Measurements from ENCODE around the gene COL6A3.

Gene COL6A3

DNA sequence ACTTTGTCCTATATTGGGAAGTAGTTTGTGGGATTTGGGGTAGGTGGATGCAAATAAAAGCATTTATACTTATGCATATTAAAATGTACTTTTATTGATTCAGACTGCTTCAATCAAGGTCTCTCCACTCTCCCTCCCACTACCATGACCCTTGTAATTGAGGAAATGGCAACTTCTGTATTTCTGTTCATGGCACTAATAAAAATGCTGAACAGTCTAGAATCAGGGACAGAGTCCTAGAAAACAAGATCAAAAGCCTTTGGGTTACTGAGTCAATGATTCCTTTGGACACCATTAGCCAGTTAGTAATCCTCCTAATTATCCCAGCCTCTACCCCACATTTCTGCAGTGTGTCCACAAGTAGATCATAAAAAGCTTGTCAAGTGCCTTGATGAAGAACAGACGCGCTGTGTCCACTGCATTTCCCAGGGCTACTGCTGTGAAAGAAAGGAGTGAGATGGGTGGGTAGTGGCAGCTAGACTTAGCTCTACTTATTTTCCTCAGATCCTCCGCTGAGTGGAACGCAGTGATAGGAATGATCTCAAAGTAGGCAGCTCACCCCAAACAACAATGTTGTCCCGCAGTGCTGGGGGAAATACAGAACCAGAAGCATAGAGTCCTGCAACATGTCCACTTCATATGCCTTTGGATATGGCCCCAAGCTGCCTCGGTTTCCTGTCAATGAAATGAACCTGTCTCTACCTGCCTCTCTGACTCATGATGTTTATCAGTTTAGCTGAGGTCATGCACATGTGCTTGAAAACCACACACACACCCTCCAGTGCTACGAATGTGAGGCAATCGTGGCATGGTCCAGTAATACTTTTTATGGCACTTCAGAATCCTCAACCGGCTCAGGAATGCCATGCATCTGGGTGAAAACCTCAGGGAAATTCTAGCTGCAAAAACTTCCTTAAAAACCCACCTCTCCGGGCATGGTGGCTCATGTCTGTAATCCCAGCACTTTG lies 115.5 kb downstream of the COL6A3 start (continued):
- 0 out of 2 replicates have a peak, but pooled peaks have one; percentile 54 for TF ChIP-seq ZNF600 (tag by site-specific recombination; IDR thresholded peaks at IDR 0.05)
- TF ChIP-seq SP7 (tag by site-specific recombination; IDR thresholded peaks at IDR 0.05), result peak; percentile 63; the same call in 1 of the 2 replicates
- TF ChIP-seq, protein P1, sequence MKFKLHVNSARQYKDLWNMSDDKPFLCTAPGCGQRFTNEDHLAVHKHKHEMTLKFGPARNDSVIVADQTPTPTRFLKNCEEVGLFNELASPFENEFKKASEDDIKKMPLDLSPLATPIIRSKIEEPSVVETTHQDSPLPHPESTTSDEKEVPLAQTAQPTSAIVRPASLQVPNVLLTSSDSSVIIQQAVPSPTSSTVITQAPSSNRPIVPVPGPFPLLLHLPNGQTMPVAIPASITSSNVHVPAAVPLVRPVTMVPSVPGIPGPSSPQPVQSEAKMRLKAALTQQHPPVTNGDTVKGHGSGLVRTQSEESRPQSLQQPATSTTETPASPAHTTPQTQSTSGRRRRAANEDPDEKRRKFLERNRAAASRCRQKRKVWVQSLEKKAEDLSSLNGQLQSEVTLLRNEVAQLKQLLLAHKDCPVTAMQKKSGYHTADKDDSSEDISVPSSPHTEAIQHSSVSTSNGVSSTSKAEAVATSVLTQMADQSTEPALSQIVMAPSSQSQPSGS (tag by site-specific recombination; IDR thresholded peaks at IDR 0.05; ENCODE audit: low read depth), result 0 out of 2 replicates have a peak, but pooled peaks have one; percentile 4
- TF ChIP-seq ZNF140 (tag by site-specific recombination; IDR thresholded peaks at IDR 0.05), result no peak
- TF ChIP-seq, protein P2, sequence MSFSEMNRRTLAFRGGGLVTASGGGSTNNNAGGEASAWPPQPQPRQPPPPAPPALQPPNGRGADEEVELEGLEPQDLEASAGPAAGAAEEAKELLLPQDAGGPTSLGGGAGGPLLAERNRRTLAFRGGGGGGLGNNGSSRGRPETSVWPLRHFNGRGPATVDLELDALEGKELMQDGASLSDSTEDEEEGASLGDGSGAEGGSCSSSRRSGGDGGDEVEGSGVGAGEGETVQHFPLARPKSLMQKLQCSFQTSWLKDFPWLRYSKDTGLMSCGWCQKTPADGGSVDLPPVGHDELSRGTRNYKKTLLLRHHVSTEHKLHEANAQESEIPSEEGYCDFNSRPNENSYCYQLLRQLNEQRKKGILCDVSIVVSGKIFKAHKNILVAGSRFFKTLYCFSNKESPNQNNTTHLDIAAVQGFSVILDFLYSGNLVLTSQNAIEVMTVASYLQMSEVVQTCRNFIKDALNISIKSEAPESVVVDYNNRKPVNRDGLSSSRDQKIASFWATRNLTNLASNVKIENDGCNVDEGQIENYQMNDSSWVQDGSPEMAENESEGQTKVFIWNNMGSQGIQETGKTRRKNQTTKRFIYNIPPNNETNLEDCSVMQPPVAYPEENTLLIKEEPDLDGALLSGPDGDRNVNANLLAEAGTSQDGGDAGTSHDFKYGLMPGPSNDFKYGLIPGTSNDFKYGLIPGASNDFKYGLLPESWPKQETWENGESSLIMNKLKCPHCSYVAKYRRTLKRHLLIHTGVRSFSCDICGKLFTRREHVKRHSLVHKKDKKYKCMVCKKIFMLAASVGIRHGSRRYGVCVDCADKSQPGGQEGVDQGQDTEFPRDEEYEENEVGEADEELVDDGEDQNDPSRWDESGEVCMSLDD (tag by site-specific recombination; IDR thresholded peaks at IDR 0.05), result no peak
- peak; percentile 75 for TF ChIP-seq ZNF629 (tag by site-specific recombination; IDR thresholded peaks at IDR 0.05)
- TF ChIP-seq OSR2 (tag by site-specific recombination; IDR thresholded peaks at IDR 0.05), result peak; percentile 39; the same call in 1 of the 2 replicates
- TF ChIP-seq ZBTB20 (tag by site-specific recombination; IDR thresholded peaks at IDR 0.05), result no peak
- TF ChIP-seq, protein P3, sequence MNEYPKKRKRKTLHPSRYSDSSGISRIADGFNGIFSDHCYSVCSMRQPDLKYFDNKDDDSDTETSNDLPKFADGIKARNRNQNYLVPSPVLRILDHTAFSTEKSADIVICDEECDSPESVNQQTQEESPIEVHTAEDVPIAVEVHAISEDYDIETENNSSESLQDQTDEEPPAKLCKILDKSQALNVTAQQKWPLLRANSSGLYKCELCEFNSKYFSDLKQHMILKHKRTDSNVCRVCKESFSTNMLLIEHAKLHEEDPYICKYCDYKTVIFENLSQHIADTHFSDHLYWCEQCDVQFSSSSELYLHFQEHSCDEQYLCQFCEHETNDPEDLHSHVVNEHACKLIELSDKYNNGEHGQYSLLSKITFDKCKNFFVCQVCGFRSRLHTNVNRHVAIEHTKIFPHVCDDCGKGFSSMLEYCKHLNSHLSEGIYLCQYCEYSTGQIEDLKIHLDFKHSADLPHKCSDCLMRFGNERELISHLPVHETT (tag by site-specific recombination; IDR thresholded peaks at IDR 0.05), result peak; percentile 69
- TF ChIP-seq, protein P4, sequence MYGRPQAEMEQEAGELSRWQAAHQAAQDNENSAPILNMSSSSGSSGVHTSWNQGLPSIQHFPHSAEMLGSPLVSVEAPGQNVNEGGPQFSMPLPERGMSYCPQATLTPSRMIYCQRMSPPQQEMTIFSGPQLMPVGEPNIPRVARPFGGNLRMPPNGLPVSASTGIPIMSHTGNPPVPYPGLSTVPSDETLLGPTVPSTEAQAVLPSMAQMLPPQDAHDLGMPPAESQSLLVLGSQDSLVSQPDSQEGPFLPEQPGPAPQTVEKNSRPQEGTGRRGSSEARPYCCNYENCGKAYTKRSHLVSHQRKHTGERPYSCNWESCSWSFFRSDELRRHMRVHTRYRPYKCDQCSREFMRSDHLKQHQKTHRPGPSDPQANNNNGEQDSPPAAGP (tag by site-specific recombination; IDR thresholded peaks at IDR 0.05), result peak; percentile 61; the same call in 1 of the 2 replicates
- TF ChIP-seq KLF8 (tag by site-specific recombination; IDR thresholded peaks at IDR 0.05), result peak; percentile 66
- TF ChIP-seq, protein P5, sequence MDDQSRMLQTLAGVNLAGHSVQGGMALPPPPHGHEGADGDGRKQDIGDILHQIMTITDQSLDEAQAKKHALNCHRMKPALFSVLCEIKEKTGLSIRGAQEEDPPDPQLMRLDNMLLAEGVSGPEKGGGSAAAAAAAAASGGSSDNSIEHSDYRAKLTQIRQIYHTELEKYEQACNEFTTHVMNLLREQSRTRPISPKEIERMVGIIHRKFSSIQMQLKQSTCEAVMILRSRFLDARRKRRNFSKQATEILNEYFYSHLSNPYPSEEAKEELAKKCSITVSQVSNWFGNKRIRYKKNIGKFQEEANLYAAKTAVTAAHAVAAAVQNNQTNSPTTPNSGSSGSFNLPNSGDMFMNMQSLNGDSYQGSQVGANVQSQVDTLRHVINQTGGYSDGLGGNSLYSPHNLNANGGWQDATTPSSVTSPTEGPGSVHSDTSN (CRISPR knock-in tag; IDR thresholded peaks at IDR 0.05), result no peak
- no peak for TF ChIP-seq ZNF157 (tag by site-specific recombination; IDR thresholded peaks at IDR 0.05)
- no peak for TF ChIP-seq FEZF1 (tag by site-specific recombination; IDR thresholded peaks at IDR 0.05)

DNA sequence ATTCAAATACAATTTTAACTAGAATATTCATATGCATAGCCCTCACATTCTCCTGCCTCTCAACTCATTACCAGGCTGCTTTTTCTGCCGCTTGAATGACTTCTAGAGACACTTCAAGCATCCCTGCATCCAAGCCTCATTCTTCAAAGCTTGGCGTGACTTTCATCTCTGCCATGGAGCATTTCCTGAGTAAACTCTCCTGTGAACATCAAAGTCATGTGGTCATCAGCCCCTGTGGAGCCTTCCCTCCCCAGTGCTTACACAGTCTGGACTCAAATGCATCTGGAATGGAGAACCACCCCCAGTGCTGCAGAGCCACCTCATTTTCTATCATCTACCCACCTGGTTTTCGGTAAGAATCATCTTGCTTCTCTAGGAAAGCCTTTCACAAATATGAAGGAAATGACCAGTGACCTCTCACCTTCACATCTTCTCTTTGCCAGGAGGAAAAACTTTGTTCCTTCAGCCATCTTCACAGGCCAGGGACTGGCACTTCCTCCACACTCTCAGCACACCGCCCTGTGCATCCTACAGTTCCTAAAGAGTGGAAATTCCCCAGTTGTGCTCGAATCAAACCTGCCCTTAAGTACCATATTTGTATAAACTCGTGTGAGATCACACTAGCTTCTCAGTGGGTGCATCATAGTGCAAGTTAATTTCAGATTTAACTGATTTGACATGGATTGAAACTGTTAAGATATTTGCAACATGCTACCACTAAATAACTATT lies 116.4 kb downstream of the COL6A3 start:
- no peaks in the 10 kb centered on the region; the same call in 1 of the 2 replicates for H3K4me1 ChIP-seq (ENCODE audit: control insufficient read depth, insufficient read depth, low read length)
- no peak overlapping the region for H3K4me3 ChIP-seq (ENCODE audit: low read depth, low read length)
- TF ChIP-seq GLIS1 (tag by site-specific recombination; IDR thresholded peaks at IDR 0.05) (peak; percentile 49), ZIC2 (tag by site-specific recombination; IDR thresholded peaks at IDR 0.05) (peak; percentile 42; the same call in 1 of the 2 replicates), ZNF266 (tag by site-specific recombination; IDR thresholded peaks at IDR 0.05; ENCODE audit: low read depth) (no peak)
- POLR2A ChIA-PET, result no interaction called here
- H3K27ac ChIP-seq (ENCODE audit: extremely low read depth, low read depth, low read length), result no peak overlapping the region
- CTCF ChIA-PET, result interaction anchor here (1.0 kb wide), 1 partner anchor 18 kb away, joined by 3 read pairs; no protein-coding TSS in a partner anchor
- H3K36me3 ChIP-seq (ENCODE audit: control insufficient read depth in 2 of 2, insufficient read depth in 1 of 2, low read length in 2 of 2), result no peaks in the 10 kb centered on the region
- no peaks in the 10 kb centered on the region for H3K9me3 ChIP-seq (ENCODE audit: control insufficient read depth, insufficient read depth, low read depth, low read length)
